SJSA1 (cell line): ENCODE results near the gene INPP4A. TPM values are rescaled to one million over a fixed set of nuclear protein-coding genes. Genes with fewer than 3 reads are reported as not detected.
"Not testable (repeated sequence)": the region's sequence is repeated elsewhere in the genome, so short reads cannot be mapped to it uniquely, and the experiment has no call there.

Experiments
- DNase-seq, 2 experiments: peaks; one replicate each; pipeline ENCODE4 v3.0.0-alpha.2; 2015 to 2020; ENCODE audit warnings: low spot score in 2 of 2, low read depth in 1 of 2
- H3K27ac ChIP-seq: fragments of 250-450 bp; sonication (Bioruptor Pico); 2 replicates; pipeline ENCODE4 v1.5.1; 2020; ENCODE audit warnings: mild to moderate bottlenecking, moderate library complexity
- H3K27me3 ChIP-seq: fragments of 250-450 bp; sonication (Bioruptor Pico); replicated peaks from 2 replicates; pipeline ENCODE4 v1.5.1; 2020; ENCODE audit warnings: mild to moderate bottlenecking, moderate library complexity
- H3K36me3 ChIP-seq: fragments of 250-450 bp; sonication (Bioruptor Pico); 2 replicates; pipeline ENCODE4 v1.5.1; 2020; ENCODE audit warnings: mild to moderate bottlenecking
- H3K4me1 ChIP-seq: fragments of 250-450 bp; sonication (Bioruptor Pico); replicated peaks from 2 replicates; pipeline ENCODE4 v1.6.1; 2021; ENCODE audit warnings: mild to moderate bottlenecking
- H3K4me3 ChIP-seq: fragments of 250-450 bp; sonication (Bioruptor Pico); 2 replicates; pipeline ENCODE4 v1.5.1; 2020; ENCODE audit warnings: mild to moderate bottlenecking
- H3K9me3 ChIP-seq: fragments of 250-450 bp; sonication (Bioruptor Pico); replicated peaks from 2 replicates; pipeline ENCODE4 v1.5.1; 2020; ENCODE audit warnings: mild to moderate bottlenecking
- total RNA-seq: library from RNA; depleted of rRNA; stranded (reverse); fragments of >200 nt; shearing (Covaris generic); gene quantifications from 2 replicates; pipeline ENCODE4 v1.2.3, GENCODE V29; 2014

Gene INPP4A
- total RNA-seq, 1 experiment from 2014 or later, result 16.9 TPM

- Histone ChIP-seq H3K4me3 (no peak overlapping the region), H3K9me3 (no peaks in the 10 kb centered on the region)
- DNase-seq, result no peak
Measured at GRCh38 chr2:98419977-98420725, 24.5 kb upstream of the INPP4A start.

DNA sequence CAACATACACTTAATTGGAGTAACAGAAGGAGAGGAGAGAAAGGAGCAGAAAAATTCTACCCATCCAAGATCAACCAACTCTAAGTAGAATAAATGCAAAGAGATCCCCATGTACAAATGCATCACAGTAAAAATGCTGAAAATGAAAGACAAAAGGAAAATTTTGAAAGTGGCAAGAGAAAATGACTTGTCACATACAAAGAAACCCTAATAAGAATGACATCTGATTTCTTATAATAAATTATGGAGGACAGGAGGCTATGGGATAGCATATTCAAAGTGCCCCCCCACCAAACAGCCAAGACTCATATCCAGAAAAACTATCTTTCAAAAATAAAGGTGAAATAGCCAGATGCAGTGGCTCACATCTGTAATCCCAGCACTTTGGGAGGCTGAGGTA, 22.2 kb upstream of the INPP4A start:
- Histone ChIP-seq H3K4me3 (no peak overlapping the region), H3K36me3 (no peaks in the 10 kb centered on the region), H3K27me3 (no peaks in the 10 kb centered on the region), H3K9me3 (no peaks in the 10 kb centered on the region), H3K27ac (no peak overlapping the region), H3K4me1 (no peaks in the 10 kb centered on the region)
- no peak for DNase-seq

More at GRCh38 chr2:98419977-98420725, 24.5 kb upstream of the INPP4A start:
- H3K27ac ChIP-seq, result no peak overlapping the region
- no peaks in the 10 kb centered on the region for H3K36me3 ChIP-seq
- no peaks in the 10 kb centered on the region for H3K27me3 ChIP-seq
- H3K4me1 ChIP-seq, result no peaks in the 10 kb centered on the region

DNA sequence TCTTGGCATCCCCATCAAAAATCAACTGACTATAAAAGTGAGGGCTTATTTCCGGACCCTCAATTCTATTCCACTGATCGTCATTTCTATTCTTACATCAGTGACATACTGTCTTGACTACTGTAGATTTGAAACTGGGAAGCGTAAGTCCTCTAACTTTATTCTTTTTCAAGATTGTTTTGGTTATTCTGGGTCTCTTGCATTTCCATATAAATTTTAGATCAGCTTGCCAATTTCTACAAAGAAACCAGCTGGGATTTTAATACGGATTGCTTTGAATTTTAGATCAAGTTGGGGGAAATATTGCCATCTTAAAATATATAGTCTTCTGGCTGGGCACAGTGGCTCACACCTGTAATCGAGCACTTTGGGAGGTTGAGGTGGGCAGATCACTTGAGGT, 17.9 kb upstream of the INPP4A start:
- H3K27me3 ChIP-seq, result no peaks in the 10 kb centered on the region
- H3K27ac ChIP-seq, result no peak overlapping the region
- H3K9me3 ChIP-seq, result no peaks in the 10 kb centered on the region
- H3K4me3 ChIP-seq, result no peak overlapping the region
- H3K36me3 ChIP-seq, result no peaks in the 10 kb centered on the region
- no peak for DNase-seq
- H3K4me1 ChIP-seq, result no peaks in the 10 kb centered on the region

DNA sequence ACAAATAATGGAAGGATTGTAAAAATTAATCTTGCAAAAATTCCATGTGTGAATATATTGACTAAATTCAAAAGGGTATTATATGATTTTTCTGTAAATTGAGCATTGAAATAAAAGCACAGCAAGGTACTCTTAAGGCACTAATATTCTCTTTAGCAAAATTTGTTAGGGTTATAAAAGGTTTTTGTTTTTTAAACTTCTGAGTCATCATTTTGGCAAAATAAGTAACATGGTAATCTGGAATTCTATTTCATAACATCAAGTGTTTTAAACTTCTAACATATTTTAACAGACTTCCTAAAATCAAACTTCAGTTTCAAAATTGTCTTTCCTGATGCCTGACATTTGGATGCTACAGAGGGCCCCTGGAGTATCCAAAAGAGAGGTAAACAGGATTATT, 12.5 kb upstream of the INPP4A start:
- Histone ChIP-seq H3K4me3 (no peak overlapping the region), H3K9me3 (no peaks in the 10 kb centered on the region), H3K4me1 (no peaks in the 10 kb centered on the region), H3K36me3 (no peaks in the 10 kb centered on the region), H3K27ac (no peak overlapping the region), H3K27me3 (no peaks in the 10 kb centered on the region)
- no peak for DNase-seq

DNA sequence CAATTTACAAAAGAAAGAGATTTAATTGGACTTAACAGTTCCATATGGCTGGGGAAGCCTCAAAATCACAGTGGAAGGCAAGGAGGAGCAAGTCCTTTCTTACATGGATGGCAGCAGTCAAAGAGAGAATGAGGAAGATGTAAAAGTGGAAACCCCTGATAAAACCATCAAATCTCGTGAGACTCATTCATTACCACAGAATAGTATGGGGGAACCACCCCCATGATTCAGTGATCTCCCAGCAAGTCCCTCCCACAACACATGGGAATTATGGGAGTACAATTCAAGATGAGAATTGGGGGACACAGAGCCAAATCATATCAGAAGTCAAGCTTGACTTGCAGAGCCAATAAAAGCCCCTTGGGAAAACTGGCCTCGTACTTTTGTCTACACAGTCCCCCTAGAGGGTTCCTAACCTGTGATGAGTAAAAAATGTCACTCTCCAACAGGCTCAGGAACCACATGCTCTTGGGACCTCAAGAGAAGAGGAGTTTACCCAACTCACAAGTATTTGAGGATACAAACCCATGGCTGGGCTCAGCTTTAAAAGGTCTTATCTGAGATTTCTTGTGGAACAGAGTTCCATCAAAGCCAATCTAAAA, 11.2 kb upstream of the INPP4A start:
- DNase-seq, result no peak
- Histone ChIP-seq H3K4me1 (no peaks in the 10 kb centered on the region), H3K27ac (no peak overlapping the region), H3K36me3 (no peaks in the 10 kb centered on the region), H3K9me3 (0 out of 2 replicates have a peak, but pooled peaks cover 2% of the 10 kb centered on the region), H3K27me3 (no peaks in the 10 kb centered on the region), H3K4me3 (no peak overlapping the region)

DNA sequence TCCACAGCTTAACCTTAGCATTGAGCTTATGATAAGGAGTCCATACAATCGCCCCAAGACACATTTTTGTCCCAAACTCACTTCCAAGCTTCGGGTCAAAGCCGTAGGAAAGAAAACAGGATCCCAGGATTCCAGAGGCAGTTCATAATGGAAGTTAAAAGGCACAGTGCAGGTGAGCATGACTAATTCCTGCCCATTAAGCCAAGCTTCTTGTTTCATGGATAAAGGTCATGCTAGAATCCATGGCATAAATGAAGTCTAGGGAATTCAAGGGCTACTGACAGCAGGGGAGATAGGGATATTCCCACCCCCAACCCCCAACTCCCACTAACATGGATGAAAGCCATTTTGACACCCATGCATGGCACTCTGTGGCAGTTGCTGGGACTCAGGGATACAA, 10.2 kb upstream of the INPP4A start:
- no peaks in the 10 kb centered on the region for H3K36me3 ChIP-seq
- no peak overlapping the region for H3K27ac ChIP-seq
- no peaks in the 10 kb centered on the region for H3K4me1 ChIP-seq
- no peak overlapping the region for H3K4me3 ChIP-seq
- no peak for DNase-seq
- H3K9me3 ChIP-seq, result 0 out of 2 replicates have a peak, but pooled peaks cover 2% of the 10 kb centered on the region
- no peaks in the 10 kb centered on the region for H3K27me3 ChIP-seq

- H3K27me3 ChIP-seq, DNase-seq, H3K4me1 ChIP-seq, H3K27ac ChIP-seq, H3K36me3 ChIP-seq, H3K9me3 ChIP-seq, H3K4me3 ChIP-seq: not testable (repeated sequence)
Measured at GRCh38 chr2:98435670-98436069, 9.0 kb upstream of the INPP4A start.

- Histone ChIP-seq H3K4me1 (no peaks in the 10 kb centered on the region), H3K9me3 (0 out of 2 replicates have a peak, but pooled peaks cover 2% of the 10 kb centered on the region), H3K27me3 (0 out of 2 replicates have a peak, but pooled peaks cover 4% of the 10 kb centered on the region), H3K27ac (no peak overlapping the region), H3K36me3 (no peaks in the 10 kb centered on the region), H3K4me3 (no peak overlapping the region)
- DNase-seq, result no peak
Measured at GRCh38 chr2:98436734-98437133, 7.9 kb upstream of the INPP4A start.

DNA sequence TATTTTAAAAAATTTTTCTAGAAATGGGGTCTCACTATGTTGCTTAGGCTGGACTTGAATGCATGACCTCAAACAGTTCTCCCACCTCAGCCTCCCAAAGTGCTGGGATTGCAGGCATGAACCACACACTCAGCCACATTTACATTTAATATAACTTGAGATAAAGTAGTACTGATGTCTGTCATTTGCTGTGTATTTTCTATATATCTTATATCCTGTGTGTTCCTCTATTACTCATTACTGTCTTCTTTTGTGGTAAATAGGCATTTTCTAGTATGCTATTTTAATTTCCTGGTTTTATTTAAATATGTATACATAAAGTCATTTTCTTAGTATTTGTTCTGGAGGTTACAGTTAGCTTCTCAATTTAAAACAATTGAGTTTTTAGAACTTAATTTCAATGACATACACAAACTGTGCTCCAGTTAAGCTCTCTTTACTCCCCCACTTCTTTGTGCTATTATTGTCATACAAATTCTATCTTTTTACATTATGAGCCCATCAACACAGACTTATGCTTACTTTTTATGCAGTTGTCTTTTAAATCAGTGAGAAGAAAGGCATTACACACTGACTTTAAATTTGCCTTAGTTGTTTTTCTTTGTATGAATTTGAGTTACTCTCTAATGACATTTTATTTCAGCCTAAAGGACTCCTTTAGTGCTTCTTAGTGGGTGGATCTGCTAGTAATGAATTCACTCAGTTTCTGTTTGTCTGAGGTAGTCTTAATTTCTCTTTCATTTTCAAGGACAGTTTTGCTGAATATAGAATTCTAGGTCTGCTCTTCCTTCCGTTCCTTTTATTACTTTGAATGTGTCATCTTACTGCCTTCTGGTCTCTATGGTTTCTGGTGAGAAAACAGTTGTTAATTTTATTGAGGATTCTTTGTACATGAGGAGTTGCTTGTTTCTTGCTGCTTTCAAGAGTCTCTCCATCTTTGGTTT, 6.2 kb upstream of the INPP4A start:
- Histone ChIP-seq H3K4me1 (no peaks in the 10 kb centered on the region), H3K9me3 (0 out of 2 replicates have a peak, but pooled peaks cover 2% of the 10 kb centered on the region), H3K4me3 (no peak overlapping the region), H3K27me3 (0 out of 2 replicates have a peak, but pooled peaks cover 4% of the 10 kb centered on the region), H3K27ac (no peak overlapping the region), H3K36me3 (no peaks in the 10 kb centered on the region)
- DNase-seq, result no peak

DNA sequence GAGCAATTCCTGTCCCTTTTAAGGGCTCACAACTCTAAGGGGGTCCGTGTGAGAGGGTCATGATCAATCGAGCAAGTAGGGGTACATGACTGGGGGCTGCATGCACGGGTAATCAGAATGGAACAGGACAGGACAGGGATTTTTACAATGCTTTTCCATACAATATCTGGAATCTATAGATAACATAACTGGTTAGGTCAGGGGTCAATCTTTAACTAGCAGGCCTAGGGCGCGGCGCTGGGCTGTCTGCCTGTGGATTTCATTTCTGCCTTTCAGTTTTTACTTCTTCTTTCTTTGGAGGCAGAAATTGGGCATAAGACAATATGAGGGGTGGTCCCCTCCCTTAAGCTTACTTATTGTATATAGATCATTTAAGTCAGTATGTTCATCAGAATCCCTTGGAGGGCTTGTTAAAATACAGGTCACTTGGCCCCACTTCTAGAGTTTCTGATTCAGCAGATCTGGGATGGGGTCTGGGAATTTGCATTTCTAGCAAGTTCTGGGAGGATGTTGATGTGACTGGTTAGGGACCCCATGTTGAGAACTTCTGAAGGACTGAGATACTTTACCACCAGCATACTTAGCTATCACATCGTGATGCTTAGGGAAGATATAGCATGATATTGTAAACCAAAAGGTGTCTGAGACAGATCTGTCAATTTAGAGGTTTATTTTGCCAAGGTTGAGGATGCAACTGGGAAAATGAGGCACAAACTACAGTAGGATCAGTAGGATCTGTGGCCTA, 2.8 kb upstream of the INPP4A start:
- no peak for DNase-seq
- Histone ChIP-seq H3K4me1 (peaks cover 12% of the 10 kb centered on the region; the same call in 1 of the 2 replicates), H3K9me3 (0 out of 2 replicates have a peak, but pooled peaks cover 2% of the 10 kb centered on the region), H3K36me3 (no peaks in the 10 kb centered on the region), H3K27me3 (0 out of 2 replicates have a peak, but pooled peaks cover 4% of the 10 kb centered on the region), H3K4me3 (no peak overlapping the region), H3K27ac (no peak overlapping the region)

DNA sequence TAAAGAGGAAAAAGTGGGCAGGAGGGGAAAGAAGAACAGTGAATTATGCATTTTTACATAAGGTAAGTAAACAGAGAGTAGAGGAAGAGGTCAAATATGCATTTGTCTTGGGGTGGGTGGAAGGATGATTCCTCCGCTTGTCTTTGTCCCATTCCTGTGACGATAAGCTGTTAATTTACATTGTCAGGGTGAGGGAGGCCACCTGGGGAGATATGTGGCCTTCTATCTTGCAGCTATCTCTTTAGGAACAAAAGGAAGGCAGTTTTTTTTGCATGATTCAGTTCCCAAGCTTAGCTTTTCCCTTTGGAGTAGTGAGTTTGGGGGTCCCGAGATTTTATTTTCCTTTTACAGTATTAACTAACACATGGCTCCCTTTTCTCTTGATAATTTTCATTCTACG, 2.2 kb upstream of the INPP4A start:
- no peaks in the 10 kb centered on the region for H3K36me3 ChIP-seq
- DNase-seq, result no peak
- H3K27ac ChIP-seq, result no peak overlapping the region
- 0 out of 2 replicates have a peak, but pooled peaks cover 4% of the 10 kb centered on the region for H3K27me3 ChIP-seq
- peaks cover 12% of the 10 kb centered on the region; the same call in 1 of the 2 replicates for H3K4me1 ChIP-seq
- H3K4me3 ChIP-seq, result no peak overlapping the region
- H3K9me3 ChIP-seq, result 0 out of 2 replicates have a peak, but pooled peaks cover 2% of the 10 kb centered on the region

DNA sequence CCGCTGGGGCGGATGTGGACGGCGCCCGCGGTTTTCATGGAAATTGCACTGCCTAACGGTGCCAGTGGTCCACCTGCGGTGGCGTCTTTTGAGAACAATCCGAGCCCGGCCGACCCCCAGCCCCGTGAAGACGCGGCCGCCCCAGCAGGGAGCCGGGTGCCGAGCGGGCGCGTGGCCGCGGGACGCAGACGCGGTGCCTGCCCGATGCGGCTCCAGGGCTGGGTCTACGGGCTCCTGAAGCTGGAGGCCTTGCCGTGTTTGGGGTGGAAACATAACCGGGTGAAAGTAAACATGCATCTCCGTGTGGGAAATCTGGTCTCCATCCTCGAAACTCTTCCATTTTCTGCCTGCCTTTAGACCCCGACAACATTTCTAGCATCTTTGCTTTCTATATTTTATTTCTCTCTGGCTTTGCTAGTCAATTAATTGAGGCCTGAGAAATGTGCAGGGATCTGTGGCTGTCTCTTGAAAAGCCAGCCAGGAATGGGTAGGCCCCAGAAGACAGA, 572 bp downstream of the INPP4A start:
- Histone ChIP-seq H3K36me3 (no peaks in the 10 kb centered on the region), H3K9me3 (no peaks in the 10 kb centered on the region), H3K4me1 (peaks cover 12% of the 10 kb centered on the region; the same call in 1 of the 2 replicates), H3K27me3 (no peaks in the 10 kb centered on the region), H3K4me3 (peak overlapping the region; percentile 81), H3K27ac (no peak overlapping the region)
- peak; percentile 30 to 44 for DNase-seq
